Adipocyte (in vitro differentiated cells): Measurements from ENCODE around the gene MBIP.

Source experiments
- DNase-seq: peaks from one replicate; pipeline ENCODE4 v3.0.0-alpha.2; 2015; ENCODE audit warnings: low read depth
- H3K27me3 ChIP-seq: replicated peaks from 2 replicates; pipeline ENCODE4 v1.7.0; 2013; ENCODE audit warnings: mild to moderate bottlenecking, low read length, moderate library complexity; ENCODE audit not compliant: control insufficient read depth, insufficient read depth
- H3K36me3 ChIP-seq: 2 replicates; pipeline ENCODE4 v1.7.0; 2013; ENCODE audit warnings: low read length, mild to moderate bottlenecking, moderate library complexity; ENCODE audit not compliant: control insufficient read depth, insufficient read depth, severe bottlenecking
- H3K4me1 ChIP-seq: 2 replicates; pipeline ENCODE4 v1.7.0; 2013; ENCODE audit warnings: mild to moderate bottlenecking, low read length, moderate library complexity; ENCODE audit not compliant: control insufficient read depth, insufficient read depth
- H3K4me3 ChIP-seq: 2 replicates; pipeline ENCODE4 v1.7.0; 2013; ENCODE audit warnings: mild to moderate bottlenecking, low read length, moderate library complexity
- H3K9ac ChIP-seq: 2 replicates; pipeline ENCODE4 v1.7.0; 2013; ENCODE audit warnings: mild to moderate bottlenecking, low read length, moderate library complexity
- H3K9me3 ChIP-seq: 2 replicates; pipeline ENCODE4 v1.7.0; 2013; ENCODE audit warnings: mild to moderate bottlenecking, low read length, moderate library complexity; ENCODE audit not compliant: control insufficient read depth

The MBIP gene

DNA sequence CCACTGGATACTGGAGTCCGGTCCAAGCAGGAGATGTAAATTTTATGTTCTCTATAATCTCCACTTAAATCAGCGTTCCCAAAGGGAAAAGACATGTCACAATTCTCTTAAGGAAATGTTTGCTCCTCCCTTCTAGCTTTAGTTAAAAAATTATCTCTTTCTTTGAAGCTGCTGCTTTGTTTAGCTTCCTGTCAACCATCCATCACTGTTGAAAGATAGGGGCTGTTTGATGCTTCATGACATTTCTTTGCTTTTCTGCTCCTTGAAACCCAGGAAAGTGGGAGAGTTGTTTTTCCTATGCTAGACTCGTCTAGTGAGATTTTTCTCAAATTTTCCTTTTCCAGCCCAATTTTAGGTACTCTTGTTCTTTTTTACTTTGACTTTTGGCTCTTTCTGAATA lies 31.9 kb downstream of the MBIP start:
- Histone ChIP-seq H3K36me3 (no peaks in the 10 kb centered on the region), H3K9ac (no peak overlapping the region), H3K9me3 (no peaks in the 10 kb centered on the region), H3K4me3 (no peak overlapping the region), H3K4me1 (no peaks in the 10 kb centered on the region), H3K27me3 (no peaks in the 10 kb centered on the region)
- no peak for DNase-seq

DNA sequence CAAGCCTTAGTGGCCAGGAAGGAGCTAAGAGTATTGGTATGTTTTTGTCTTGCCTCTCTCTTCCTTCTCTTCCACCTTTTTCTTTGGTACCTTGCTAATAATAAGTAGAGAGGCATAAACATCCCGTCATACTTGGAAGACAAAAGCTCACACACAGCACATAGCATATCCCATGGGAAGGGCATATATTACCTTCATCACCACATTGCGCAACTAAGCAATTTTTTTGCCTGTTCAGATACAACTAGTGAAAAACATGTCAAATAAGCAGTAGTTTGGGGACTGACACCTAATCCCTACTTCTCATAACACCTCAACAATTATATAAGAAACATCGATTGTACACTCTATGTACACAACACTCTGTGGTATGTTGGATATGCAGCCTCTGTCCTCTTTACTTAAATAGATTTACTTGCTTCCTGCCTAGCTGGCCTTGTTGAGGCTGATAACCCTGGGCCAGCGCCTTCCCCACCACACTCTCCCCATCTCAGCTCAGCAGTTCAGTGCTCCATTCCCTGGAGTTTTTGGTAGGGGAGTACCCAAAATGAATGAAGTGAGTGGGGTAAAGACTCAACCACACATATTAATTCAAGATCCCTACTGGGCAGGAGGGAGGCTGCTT lies 35.4 kb downstream of the MBIP start:
- DNase-seq: no peak
- Histone ChIP-seq H3K27me3 (no peaks in the 10 kb centered on the region), H3K36me3 (no peaks in the 10 kb centered on the region)

GRCh38 chr14:36281309-36281708 lies 39.1 kb downstream of the MBIP start:
- Histone ChIP-seq H3K4me3 (no peak overlapping the region), H3K27me3 (peaks cover 14% of the 10 kb centered on the region), H3K36me3 (no peaks in the 10 kb centered on the region), H3K9me3 (no peaks in the 10 kb centered on the region), H3K4me1 (no peaks in the 10 kb centered on the region), H3K9ac (no peak overlapping the region)
- DNase-seq: no peak

More for the DNA sequence above, 35.4 kb downstream of the MBIP start:
- H3K4me3 ChIP-seq: no peak overlapping the region
- H3K4me1 ChIP-seq: no peaks in the 10 kb centered on the region
- no peaks in the 10 kb centered on the region for H3K9me3 ChIP-seq
- H3K9ac ChIP-seq: no peak overlapping the region

DNA sequence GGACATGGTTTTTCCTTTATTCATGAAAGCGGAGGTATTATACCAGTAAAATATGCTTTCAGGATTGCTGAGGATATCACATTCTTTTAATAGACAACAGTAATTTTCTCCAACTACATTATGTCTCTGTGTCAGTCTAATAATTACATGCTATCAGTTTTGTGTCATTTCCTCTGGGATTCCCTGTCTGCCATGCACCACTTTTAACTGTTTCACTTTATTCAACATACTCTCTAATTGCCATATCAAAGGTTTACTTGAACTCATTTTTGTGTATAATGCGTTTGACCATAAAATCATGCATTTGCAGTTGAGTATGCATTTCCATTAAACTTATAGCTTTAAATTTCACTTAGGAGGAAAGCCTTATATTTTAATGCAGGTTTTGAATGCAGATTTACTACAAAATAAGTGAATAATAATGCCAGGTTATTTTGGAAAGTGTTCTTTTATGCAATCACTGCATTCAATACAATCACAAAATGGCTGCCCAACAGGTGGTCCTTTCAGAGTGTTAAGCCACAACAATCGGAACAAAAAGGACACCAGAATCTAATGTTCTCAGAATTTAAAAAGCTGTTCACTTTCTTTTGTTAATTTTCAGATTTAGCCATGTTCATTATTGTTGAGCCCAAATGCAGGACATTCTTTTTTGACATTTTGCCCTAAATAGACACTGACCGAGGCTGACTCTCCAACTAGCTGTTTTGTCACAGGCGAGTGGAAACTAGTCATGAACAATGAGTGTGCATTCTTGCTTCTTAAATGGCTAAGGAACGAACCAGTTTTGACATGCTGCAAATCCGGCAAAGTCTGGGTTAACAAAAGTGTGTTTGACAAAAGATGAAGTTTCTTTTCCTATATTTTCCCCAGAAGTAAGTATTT lies 40.9 kb downstream of the MBIP start:
- no peaks in the 10 kb centered on the region for H3K4me1 ChIP-seq
- DNase-seq: no peak

GRCh38 chr14:36275741-36276140 lies 44.7 kb downstream of the MBIP start:
- Histone ChIP-seq H3K4me3 (no peak overlapping the region), H3K36me3 (no peaks in the 10 kb centered on the region), H3K9ac (no peak overlapping the region), H3K27me3 (peaks cover 62% of the 10 kb centered on the region), H3K9me3 (no peaks in the 10 kb centered on the region), H3K4me1 (peaks cover 9% of the 10 kb centered on the region)
- no peak for DNase-seq

More for the DNA sequence above, 40.9 kb downstream of the MBIP start:
- no peak overlapping the region for H3K9ac ChIP-seq
- no peak overlapping the region for H3K4me3 ChIP-seq
- H3K36me3 ChIP-seq: no peaks in the 10 kb centered on the region
- H3K27me3 ChIP-seq: peaks cover 26% of the 10 kb centered on the region
- H3K9me3 ChIP-seq: no peaks in the 10 kb centered on the region

DNA sequence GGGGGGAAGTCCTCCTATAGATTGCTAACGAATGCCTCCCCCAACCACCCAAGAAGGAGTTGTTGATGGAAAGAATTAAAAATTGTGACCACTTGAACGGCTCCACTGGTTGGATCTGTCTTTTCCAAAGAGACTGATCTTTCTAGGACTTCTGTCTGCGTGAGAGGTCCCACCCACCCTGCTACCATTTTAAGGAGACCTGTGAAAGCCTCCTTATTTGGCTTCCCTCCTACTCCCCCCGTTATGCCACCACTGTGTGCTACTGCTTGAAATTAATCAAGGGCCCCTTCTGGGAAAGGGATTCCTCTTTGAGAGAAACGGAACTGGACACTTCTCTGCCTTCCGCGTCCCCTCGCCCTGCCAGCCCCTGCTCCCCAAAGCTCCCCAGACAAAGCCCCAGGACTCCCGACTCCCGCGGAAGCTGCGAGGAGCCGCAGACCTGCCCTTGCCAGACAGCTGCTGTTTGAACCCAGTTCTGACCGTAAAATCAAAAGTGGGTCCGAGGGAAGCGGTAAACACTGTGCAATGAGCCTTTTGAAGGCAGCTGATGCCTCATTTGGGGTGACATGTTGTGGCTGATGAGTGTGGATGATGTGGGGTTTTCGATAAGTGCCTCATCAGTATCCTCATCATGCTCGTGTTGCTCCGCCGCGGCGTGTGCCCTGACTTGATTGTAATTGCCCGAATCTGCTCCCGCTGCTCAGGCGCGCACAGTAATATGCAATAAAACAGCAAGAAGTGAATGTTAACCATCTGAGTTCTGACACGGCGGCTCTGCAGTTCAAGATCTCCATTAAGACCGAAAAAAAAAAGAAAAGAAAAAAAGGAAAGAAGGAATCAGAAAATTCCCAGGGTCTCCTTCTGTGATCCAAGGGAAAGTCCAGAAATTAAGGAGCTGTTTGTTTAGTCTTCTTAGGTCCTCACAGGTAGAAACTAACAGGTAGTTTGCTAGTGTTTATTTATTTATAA lies 48.2 kb downstream of the MBIP start:
- peaks cover 9% of the 10 kb centered on the region for H3K4me1 ChIP-seq

GRCh38 chr14:36271222-36271621 lies 49.2 kb downstream of the MBIP start:
- Histone ChIP-seq H3K4me1 (peaks cover 9% of the 10 kb centered on the region), H3K9ac (no peak overlapping the region), H3K36me3 (no peaks in the 10 kb centered on the region), H3K27me3 (peaks cover 52% of the 10 kb centered on the region), H3K4me3 (no peak overlapping the region), H3K9me3 (no peaks in the 10 kb centered on the region)
- DNase-seq: no peak

More for the DNA sequence above, 48.2 kb downstream of the MBIP start:
- H3K9ac ChIP-seq: peak overlapping the region; percentile 19
- H3K27me3 ChIP-seq: peaks cover 61% of the 10 kb centered on the region
- H3K9me3 ChIP-seq: no peaks in the 10 kb centered on the region
- peak; percentile 45 for DNase-seq
- peak overlapping the region; percentile 76 for H3K4me3 ChIP-seq
- H3K36me3 ChIP-seq: no peaks in the 10 kb centered on the region

DNA sequence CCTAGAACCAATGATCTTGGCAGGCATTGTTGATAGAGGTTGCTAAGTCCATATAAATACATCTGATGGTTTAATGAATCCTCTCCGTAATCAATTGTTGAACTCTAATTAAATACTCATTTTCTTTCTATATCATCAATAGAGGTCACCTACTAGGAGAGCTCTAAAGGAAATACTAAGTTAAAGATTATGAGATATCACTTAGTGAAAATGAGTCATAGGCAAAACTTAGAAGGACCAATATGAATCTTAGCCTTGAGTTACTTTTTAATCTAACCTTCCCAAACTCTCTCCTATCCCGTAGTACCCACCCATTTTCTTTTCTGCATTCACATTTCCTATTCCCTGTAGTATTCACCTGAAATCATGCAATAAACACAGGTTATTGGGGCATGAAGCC lies 50.2 kb downstream of the MBIP start:
- H3K36me3 ChIP-seq: no peaks in the 10 kb centered on the region
- no peak overlapping the region for H3K9ac ChIP-seq
- no peak overlapping the region for H3K4me3 ChIP-seq
- DNase-seq: no peak
- peaks cover 9% of the 10 kb centered on the region for H3K4me1 ChIP-seq
- H3K27me3 ChIP-seq: peaks cover 46% of the 10 kb centered on the region
- H3K9me3 ChIP-seq: no peaks in the 10 kb centered on the region

- H3K36me3 ChIP-seq: no peaks in the 10 kb centered on the region
- peaks cover 28% of the 10 kb centered on the region for H3K27me3 ChIP-seq
- no peak for DNase-seq
- no peaks in the 10 kb centered on the region for H3K9me3 ChIP-seq
- peaks cover 9% of the 10 kb centered on the region for H3K4me1 ChIP-seq
- H3K9ac ChIP-seq: no peak overlapping the region
- no peak overlapping the region for H3K4me3 ChIP-seq
Measured at GRCh38 chr14:36268121-36268520, 52.3 kb downstream of the MBIP start.

- Histone ChIP-seq H3K4me1 (no peaks in the 10 kb centered on the region), H3K4me3 (no peak overlapping the region), H3K9ac (no peak overlapping the region), H3K36me3 (no peaks in the 10 kb centered on the region), H3K9me3 (no peaks in the 10 kb centered on the region), H3K27me3 (no peaks in the 10 kb centered on the region)
- DNase-seq: no peak
Measured at GRCh38 chr14:36264595-36264994, 55.8 kb downstream of the MBIP start.

- Histone ChIP-seq H3K4me3 (no peak overlapping the region), H3K9me3 (no peaks in the 10 kb centered on the region), H3K36me3 (no peaks in the 10 kb centered on the region), H3K9ac (no peak overlapping the region), H3K4me1 (no peaks in the 10 kb centered on the region), H3K27me3 (no peaks in the 10 kb centered on the region)
- no peak for DNase-seq
Measured at GRCh38 chr14:36264107-36264506, 56.3 kb downstream of the MBIP start.
